Caco-2 (cell line): ENCODE data around the gene TDRD12. TPM values are rescaled to one million over a fixed set of nuclear protein-coding genes. Genes with fewer than 3 reads are reported as not detected.

Experiments
- BruUV-seq: library from RNA; stranded (reverse); fragments of 400-500 nt; replicated peaks from 2 replicates; lab custom pipeline; 2021; lab: Mats Ljungman, UMichigan
- CTCF ChIA-PET: fragments of 300-600 bp; sonication (Branson Sonifier 250); formaldehyde crosslinking; loops from one replicate; lab custom pipeline; 2022; ENCODE audit warnings: antibody characterized with exemption; lab: Charles Lee
- POLR2A ChIA-PET: fragments of 300-600 bp; sonication (Branson Sonifier 250); formaldehyde crosslinking; loops from one replicate; lab custom pipeline; 2022; ENCODE audit warnings: antibody characterized with exemption; lab: Charles Lee
- DNase-seq, 2 experiments: peaks; one replicate each; pipeline versions ENCODE4 v3.0.0 to v3.0.0-alpha.2; 2020 to 2022
- H3K27me3 ChIP-seq: replicated peaks from 2 replicates; pipeline ENCODE4 v1.6.0; 2011; ENCODE audit warnings: low read length; ENCODE audit not compliant: control insufficient read depth, insufficient read depth
- H3K36me3 ChIP-seq: 2 replicates; pipeline ENCODE4 v1.5.1; 2011; ENCODE audit warnings: low read length; ENCODE audit not compliant: control insufficient read depth, insufficient read depth
- H3K4me1 ChIP-seq: fragments of 250-450 bp; sonication (Bioruptor Pico); 2 replicates; pipeline ENCODE4 v1.5.1; 2020; ENCODE audit warnings: mild to moderate bottlenecking
- H3K4me3 ChIP-seq: 2 replicates; pipeline ENCODE4 v1.5.1; 2011; ENCODE audit warnings: low read depth, mild to moderate bottlenecking, control low read depth, low read length
- H3K9me3 ChIP-seq: fragments of 250-450 bp; sonication (Bioruptor Pico); 2 replicates; pipeline ENCODE4 v1.5.1; 2020; ENCODE audit warnings: mild to moderate bottlenecking, moderate library complexity
- H3K27ac Mint-ChIP-seq: one replicate; pipeline ENCODE4 v1.8.0; 2022; ENCODE audit warnings: mixed read lengths; ENCODE audit not compliant: unreplicated experiment
- H3K27me3 Mint-ChIP-seq: one replicate; pipeline ENCODE4 v1.8.0; 2022; ENCODE audit warnings: mixed read lengths; ENCODE audit not compliant: insufficient read depth, unreplicated experiment
- H3K36me3 Mint-ChIP-seq: one replicate; pipeline ENCODE4 v1.8.0; 2022; ENCODE audit warnings: mild to moderate bottlenecking, mixed read lengths; ENCODE audit not compliant: insufficient read depth, unreplicated experiment
- H3K4me1 Mint-ChIP-seq: one replicate; pipeline ENCODE4 v1.8.0; 2022; ENCODE audit warnings: low read depth, mixed read lengths; ENCODE audit not compliant: unreplicated experiment
- H3K4me3 Mint-ChIP-seq: one replicate; pipeline ENCODE4 v1.8.0; 2022; ENCODE audit warnings: mild to moderate bottlenecking, moderate library complexity, mixed read lengths; ENCODE audit not compliant: unreplicated experiment
- H3K9me3 Mint-ChIP-seq: one replicate; pipeline ENCODE4 v1.8.0; 2022; ENCODE audit warnings: mixed read lengths; ENCODE audit not compliant: unreplicated experiment
- CTCF ChIP-seq, 2 experiments: fragments of 200-600 bp in 1 of 2; IDR thresholded peaks; 1 replicate in 1 of 2; 2 replicates in 1 of 2; pipeline versions ENCODE4 v1.5.1 to v1.8.0; 2011 to 2022; ENCODE audit warnings: antibody characterized with exemption in 1 of 2, control low read depth in 1 of 2, inconsistent platforms in 1 of 2, low read depth in 1 of 2, low read length in 1 of 2, mild to moderate bottlenecking in 1 of 2, moderate library complexity in 1 of 2; ENCODE audit not compliant: insufficient read depth in 1 of 2, severe bottlenecking in 1 of 2, unreplicated experiment in 1 of 2
- intact Hi-C: fragments of 100-400 bp; cut with micrococcal nuclease; formaldehyde crosslinking; loops from one replicate; pipeline ENCODE4 v1.10.0; 2022; ENCODE audit not compliant: unreplicated experiment
- total RNA-seq: library from RNA; stranded (reverse); gene quantifications from 2 replicates; pipeline ENCODE4 v1.2.3, GENCODE V29; 2022

TDRD12 gene
- total RNA-seq, 1 experiment from 2014 or later: 0.11 TPM

- Histone ChIP-seq H3K36me3 (no peaks in the 10 kb centered on the region), H3K27me3 (no peaks in the 10 kb centered on the region), H3K4me1 (peaks cover 17% of the 10 kb centered on the region), H3K4me3 (no peak overlapping the region), H3K9me3 (no peaks in the 10 kb centered on the region)
- Mint-ChIP-seq H3K4me3 (no peak overlapping the region), H3K36me3 (no peaks in the 10 kb centered on the region), H3K4me1 (peaks cover 22% of the 10 kb centered on the region), H3K9me3 (no peaks in the 10 kb centered on the region), H3K27ac (no peak overlapping the region), H3K27me3 (no peaks in the 10 kb centered on the region)
- CTCF ChIA-PET: no interaction called here
- no TSS peak for BruUV-seq
- TF ChIP-seq CTCF (IDR thresholded peaks at IDR 0.05; ENCODE audit: insufficient read depth in 1 of 2, low read depth in 1 of 2, low read length in 1 of 2, severe bottlenecking in 1 of 2, unreplicated experiment in 1 of 2): no peak
- DNase-seq: no peak
- POLR2A ChIA-PET: no interaction called here
- intact Hi-C loops: no loop called here
Observed at GRCh38 chr19:32813862-32814425, 94.4 kb downstream of the TDRD12 start.

GRCh38 chr19:32814624-32815023 lies 95.1 kb downstream of the TDRD12 start:
- no peaks in the 10 kb centered on the region for H3K9me3 Mint-ChIP-seq
- H3K4me1 Mint-ChIP-seq: peaks cover 22% of the 10 kb centered on the region
- no peaks in the 10 kb centered on the region for H3K9me3 ChIP-seq
- no peak overlapping the region for H3K27ac Mint-ChIP-seq
- no TSS peak for BruUV-seq
- POLR2A ChIA-PET: no interaction called here
- intact Hi-C loops: no loop called here
- no peaks in the 10 kb centered on the region for H3K36me3 ChIP-seq
- peaks cover 17% of the 10 kb centered on the region for H3K4me1 ChIP-seq
- no peaks in the 10 kb centered on the region for H3K36me3 Mint-ChIP-seq
- H3K27me3 Mint-ChIP-seq: no peaks in the 10 kb centered on the region
- no peak for DNase-seq
- TF ChIP-seq CTCF (IDR thresholded peaks at IDR 0.05; ENCODE audit: insufficient read depth in 1 of 2, low read depth in 1 of 2, low read length in 1 of 2, severe bottlenecking in 1 of 2, unreplicated experiment in 1 of 2): no peak
- CTCF ChIA-PET: no interaction called here
- no peak overlapping the region for H3K4me3 ChIP-seq
- H3K4me3 Mint-ChIP-seq: no peak overlapping the region
- H3K27me3 ChIP-seq: no peaks in the 10 kb centered on the region

GRCh38 chr19:32816555-32817099 lies 97.1 kb downstream of the TDRD12 start:
- no peak overlapping the region for H3K27ac Mint-ChIP-seq
- no peak overlapping the region for H3K4me3 Mint-ChIP-seq
- H3K4me3 ChIP-seq: no peak overlapping the region
- POLR2A ChIA-PET: no interaction called here
- CTCF ChIA-PET: no interaction called here
- H3K27me3 ChIP-seq: no peaks in the 10 kb centered on the region
- no peaks in the 10 kb centered on the region for H3K27me3 Mint-ChIP-seq
- H3K9me3 ChIP-seq: no peaks in the 10 kb centered on the region
- TF ChIP-seq CTCF (IDR thresholded peaks at IDR 0.05; ENCODE audit: insufficient read depth in 1 of 2, low read depth in 1 of 2, low read length in 1 of 2, severe bottlenecking in 1 of 2, unreplicated experiment in 1 of 2): no peak
- H3K4me1 Mint-ChIP-seq: peaks cover 17% of the 10 kb centered on the region
- DNase-seq: no peak
- intact Hi-C loops: no loop called here
- no peaks in the 10 kb centered on the region for H3K36me3 ChIP-seq
- H3K4me1 ChIP-seq: peaks cover 5% of the 10 kb centered on the region
- BruUV-seq: no TSS peak
- H3K9me3 Mint-ChIP-seq: no peaks in the 10 kb centered on the region
- no peaks in the 10 kb centered on the region for H3K36me3 Mint-ChIP-seq
